Lung (tissue), 12 donors: ENCODE data around the gene PRKCQ. TPM values are rescaled to one million over a fixed set of nuclear protein-coding genes. Genes with fewer than 3 reads are reported as not detected.

Source experiments
- ATAC-seq: fragments of 200-7000 bp; cut with Tn5 transposase; one replicate; pipeline ENCODE4 v1.9.1; 2020; ENCODE audit warnings: moderate number of reproducible peaks; ENCODE audit not compliant: insufficient read depth, low FRiP score
- DNase-seq, 3 donors: peaks; one replicate each; pipeline ENCODE4 v3.0.0-alpha.2; 2013 to 2017
- H3K27ac ChIP-seq, 2 donors: one replicate each; pipeline ENCODE4 v1.5.1; 2013; ENCODE audit warnings: mild to moderate bottlenecking in 2 of 2, moderate library complexity in 2 of 2, control low read depth in 1 of 2, inconsistent platforms in 1 of 2, low read depth in 1 of 2, low read length in 1 of 2
- H3K27me3 ChIP-seq, 3 donors: one replicate each; pipeline ENCODE4 v1.5.1; 2013; ENCODE audit warnings: low read length in 2 of 3; ENCODE audit not compliant: control insufficient read depth in 3 of 3, insufficient read depth in 3 of 3
- H3K36me3 ChIP-seq, 4 donors: one replicate each; pipeline ENCODE4 v1.5.1; 2013; ENCODE audit warnings: low read length in 4 of 4, mild to moderate bottlenecking in 1 of 4, moderate library complexity in 1 of 4; ENCODE audit not compliant: control insufficient read depth in 4 of 4, insufficient read depth in 4 of 4
- H3K4me1 ChIP-seq, 5 donors: one replicate each; pipeline ENCODE4 v1.5.1; 2013; ENCODE audit warnings: low read length in 5 of 5, mild to moderate bottlenecking in 2 of 5, moderate library complexity in 1 of 5; ENCODE audit not compliant: control insufficient read depth in 5 of 5, insufficient read depth in 5 of 5
- H3K4me3 ChIP-seq: one replicate; pipeline ENCODE4 v1.5.1; 2013; ENCODE audit warnings: mild to moderate bottlenecking, control low read depth, moderate library complexity
- H3K9ac ChIP-seq, 2 donors: one replicate each; pipeline ENCODE4 v1.5.1; 2013; ENCODE audit warnings: low read length in 2 of 2, control low read depth in 1 of 2; ENCODE audit not compliant: insufficient read depth in 1 of 2
- H3K9me3 ChIP-seq, 4 donors: one replicate each; pipeline ENCODE4 v1.5.1; 2013; ENCODE audit warnings: low read length in 3 of 4, mild to moderate bottlenecking in 1 of 4, moderate library complexity in 1 of 4; ENCODE audit not compliant: control insufficient read depth in 4 of 4, insufficient read depth in 3 of 4
- WGBS, 2 donors: extraction: QIAGEN DNeasy Blood & Tissue Kit; methylation state at CpG; one replicate each; pipeline ENCODE4 v1.1.7; 2013; 5-methylcytosine and 5-hydroxymethylcytosine counted together
- polyA plus RNA-seq, 2 donors: library from polyadenylated mRNA; stranded (reverse); fragments of 200-250 nt; gene quantifications; one replicate each; pipeline ENCODE4 v1.2.1, GENCODE V29; 2013
- total RNA-seq, 2 donors: library from RNA; depleted of rRNA in 1 of 2; stranded (reverse); fragments of >200 nt in 1 of 2; gene quantifications; one replicate each; pipeline ENCODE4 v1.2.1, GENCODE V29; 2014 to 2021
- TF ChIP-seq, protein P1 (sequence below): IDR thresholded peaks from 2 replicates; pipeline ENCODE4 v1.5.1; 2012; ENCODE audit warnings: mild to moderate bottlenecking; ENCODE audit errors: control extremely low read depth, extremely low read depth
- donor health status: control.
- donor health status: control.
- donor health status: Bipolar disorder and iron deficiency.
- donor health status: healthy.
- donor health status: DM: yes; HTN: yes; CAD: no.

PRKCQ gene
- total and polyA plus RNA-seq, 4 donors, result 2.8 to 9.1 (median 7.2) TPM

DNA sequence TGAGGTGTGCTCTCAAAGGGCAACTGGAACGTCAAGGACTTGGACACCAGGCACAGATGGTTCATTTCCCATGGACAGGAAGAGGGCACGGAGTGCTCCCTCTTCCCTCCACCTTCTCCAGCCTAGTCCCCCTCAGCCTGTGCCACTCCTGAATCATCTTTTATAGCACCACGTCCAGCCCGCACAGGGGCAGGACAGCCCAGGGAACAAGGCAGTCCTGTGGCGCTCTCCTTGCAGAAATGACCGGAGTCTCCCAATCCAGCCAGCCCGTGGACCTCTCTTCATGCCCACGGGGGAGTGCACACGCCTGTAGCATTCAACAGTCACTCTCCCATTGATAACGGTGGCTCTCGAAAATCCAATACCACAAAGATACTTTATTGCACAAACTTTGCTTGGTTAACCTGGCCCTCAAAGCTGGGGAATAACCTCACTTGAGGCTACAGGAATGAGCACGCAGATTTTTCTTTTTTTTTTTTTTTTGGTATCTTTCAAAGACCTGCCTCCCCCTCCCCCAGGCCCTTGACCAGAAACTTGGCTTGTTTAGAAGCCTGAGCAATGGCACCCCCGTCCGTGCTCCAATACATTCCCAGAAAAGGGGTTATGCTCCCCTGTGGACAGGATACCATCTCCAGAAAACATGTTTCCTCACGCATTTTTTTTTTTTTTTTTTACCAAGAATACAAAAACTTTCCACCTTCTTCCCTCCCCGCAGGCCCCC lies 733 bp downstream of the PRKCQ start:
- H3K27ac ChIP-seq, result peak overlapping the region in 1 of 2 donors; percentile 74
- 12 to 14% methylated on average over 16 of the region's 16 CpGs for WGBS, 2 donors
- DNase-seq (peak in 2 of 3 donors; percentile 18 to 28), ATAC-seq (peak; percentile 4)
- H3K27me3 ChIP-seq, result peaks cover 0 to 24% (median 20%) of the 10 kb centered on the region in 3 donors
- H3K36me3 ChIP-seq, result no peaks in the 10 kb centered on the region
- H3K4me1 ChIP-seq, result peaks cover 0 to 6% (median 1%) of the 10 kb centered on the region in 5 donors
- TF ChIP-seq, protein P1, sequence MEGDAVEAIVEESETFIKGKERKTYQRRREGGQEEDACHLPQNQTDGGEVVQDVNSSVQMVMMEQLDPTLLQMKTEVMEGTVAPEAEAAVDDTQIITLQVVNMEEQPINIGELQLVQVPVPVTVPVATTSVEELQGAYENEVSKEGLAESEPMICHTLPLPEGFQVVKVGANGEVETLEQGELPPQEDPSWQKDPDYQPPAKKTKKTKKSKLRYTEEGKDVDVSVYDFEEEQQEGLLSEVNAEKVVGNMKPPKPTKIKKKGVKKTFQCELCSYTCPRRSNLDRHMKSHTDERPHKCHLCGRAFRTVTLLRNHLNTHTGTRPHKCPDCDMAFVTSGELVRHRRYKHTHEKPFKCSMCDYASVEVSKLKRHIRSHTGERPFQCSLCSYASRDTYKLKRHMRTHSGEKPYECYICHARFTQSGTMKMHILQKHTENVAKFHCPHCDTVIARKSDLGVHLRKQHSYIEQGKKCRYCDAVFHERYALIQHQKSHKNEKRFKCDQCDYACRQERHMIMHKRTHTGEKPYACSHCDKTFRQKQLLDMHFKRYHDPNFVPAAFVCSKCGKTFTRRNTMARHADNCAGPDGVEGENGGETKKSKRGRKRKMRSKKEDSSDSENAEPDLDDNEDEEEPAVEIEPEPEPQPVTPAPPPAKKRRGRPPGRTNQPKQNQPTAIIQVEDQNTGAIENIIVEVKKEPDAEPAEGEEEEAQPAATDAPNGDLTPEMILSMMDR, result no peak
- H3K9ac ChIP-seq, result peak overlapping the region in 1 of 2 donors; percentile 39
- H3K4me3 ChIP-seq, result peak overlapping the region; percentile 30
- H3K9me3 ChIP-seq, result peaks cover 0 to 1% (median 0%) of the 10 kb centered on the region in 4 donors

DNA sequence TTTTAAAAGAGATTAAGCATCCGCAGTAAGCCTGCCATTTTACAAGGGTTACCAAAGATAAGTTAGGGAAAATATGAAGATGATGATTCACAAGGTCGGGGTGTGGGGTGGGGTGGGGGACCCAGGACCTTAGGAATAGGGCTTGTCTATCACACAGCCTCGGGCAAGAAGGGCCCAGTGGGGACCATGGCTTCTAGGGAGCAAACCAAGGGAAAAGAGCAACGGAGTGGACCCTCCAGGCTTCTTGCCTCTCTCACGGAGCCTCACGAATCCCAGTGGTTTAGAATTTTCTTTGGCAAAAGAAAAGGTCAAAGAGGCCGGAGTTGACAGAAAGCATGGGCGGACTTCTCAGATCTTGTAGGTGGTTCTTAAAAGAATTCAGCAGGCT lies 1.3 kb downstream of the PRKCQ start:
- no peak overlapping the region for H3K27ac ChIP-seq
- TF ChIP-seq, protein P1, result no peak
- WGBS, 2 donors, result 51 to 67% methylated on average over 8 of the region's 8 CpGs

DNA sequence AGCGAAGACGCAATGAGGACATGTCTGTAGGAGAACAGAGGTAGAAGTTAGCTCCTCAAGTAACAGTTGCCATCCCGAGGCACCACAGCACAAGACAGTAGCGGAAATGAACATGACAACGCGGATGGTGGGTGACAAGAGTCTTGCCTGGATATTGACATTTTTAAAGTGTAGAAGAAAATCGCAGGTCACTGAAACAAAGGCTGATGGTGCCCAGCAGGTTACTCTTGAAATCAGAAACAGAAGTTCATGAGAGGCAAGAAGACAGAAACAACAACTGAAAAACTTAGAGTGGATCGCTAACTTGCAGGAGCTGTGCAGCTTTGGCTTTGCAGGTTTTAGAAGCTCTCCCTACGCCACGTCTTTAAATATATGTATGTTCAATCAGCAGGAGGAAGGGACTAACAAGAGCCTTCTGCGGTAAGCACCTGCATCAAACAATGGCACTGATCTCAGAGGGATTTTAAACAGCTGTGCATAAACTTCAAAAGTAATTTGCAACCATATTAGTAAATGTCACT lies 1.8 kb downstream of the PRKCQ start:
- ATAC-seq (no peak), DNase-seq (no peak)
- no peak overlapping the region for H3K9ac ChIP-seq
- no peak overlapping the region for H3K27ac ChIP-seq
- H3K4me1 ChIP-seq, result peaks cover 0 to 6% (median 1%) of the 10 kb centered on the region in 5 donors
- no peaks in the 10 kb centered on the region for H3K36me3 ChIP-seq
- TF ChIP-seq, protein P1, result no peak
- WGBS, 2 donors, result 42 to 73% methylated on average over 11 of the region's 11 CpGs
- no peak overlapping the region for H3K4me3 ChIP-seq
- H3K27me3 ChIP-seq, result peaks cover 0 to 24% (median 20%) of the 10 kb centered on the region in 3 donors
- peaks cover 0 to 1% (median 0%) of the 10 kb centered on the region in 4 donors for H3K9me3 ChIP-seq

More for the DNA sequence above, 1.3 kb downstream of the PRKCQ start:
- H3K27me3 ChIP-seq, result peaks cover 0 to 24% (median 20%) of the 10 kb centered on the region in 3 donors
- H3K36me3 ChIP-seq, result no peaks in the 10 kb centered on the region
- DNase-seq, result no peak
- H3K9me3 ChIP-seq, result peaks cover 0 to 1% (median 0%) of the 10 kb centered on the region in 4 donors
- ATAC-seq, result no peak
- H3K9ac ChIP-seq, result no peak overlapping the region
- H3K4me3 ChIP-seq, result no peak overlapping the region
- peaks cover 0 to 6% (median 1%) of the 10 kb centered on the region in 5 donors for H3K4me1 ChIP-seq
